Subcutaneous adipose tissue (tissue), 4 donors: ENCODE data around the gene HLCS. TPM values are rescaled to one million over a fixed set of nuclear protein-coding genes. Genes with fewer than 3 reads are reported as not detected.

Experiments used
- CTCF ChIP-seq: fragments of 450-650 bp; IDR thresholded peaks from one replicate; pipeline ENCODE4 v1.5.1; 2016; ENCODE audit warnings: low read depth, mild to moderate bottlenecking, control low read depth, antibody characterized with exemption, moderate library complexity
- total RNA-seq, 4 donors: library from RNA; depleted of rRNA; stranded (reverse); fragments of >200 nt; gene quantifications; one replicate each; pipeline ENCODE4 v1.1.0, GENCODE V29; 2016

HLCS gene
- total RNA-seq, 4 donors from 2014 or later: 14.6 to 30.3 (median 23.7) TPM

- TF ChIP-seq CTCF: no peak
Measured at GRCh38 chr21:36976228-36976861, 9.9 kb upstream of the HLCS start.

GRCh38 chr21:36974851-36975192 is 8.4 kb upstream of the HLCS start:
- TF ChIP-seq CTCF: no peak

- TF ChIP-seq CTCF: no peak
Measured at GRCh38 chr21:36973986-36974850, 7.7 kb upstream of the HLCS start.

GRCh38 chr21:36968976-36969375 is 2.5 kb upstream of the HLCS start:
- no peak for TF ChIP-seq CTCF

- TF ChIP-seq CTCF: no peak
Measured at GRCh38 chr21:36968414-36968813, 1.9 kb upstream of the HLCS start.

GRCh38 chr21:36966821-36967768 is 626 bp upstream of the HLCS start:
- no peak for TF ChIP-seq CTCF

- TF ChIP-seq CTCF: no peak
Measured at GRCh38 chr21:36965720-36966065, 776 bp downstream of the HLCS start.
